ENCODE measurements around the gene YPEL2.

YPEL2 gene

DNA sequence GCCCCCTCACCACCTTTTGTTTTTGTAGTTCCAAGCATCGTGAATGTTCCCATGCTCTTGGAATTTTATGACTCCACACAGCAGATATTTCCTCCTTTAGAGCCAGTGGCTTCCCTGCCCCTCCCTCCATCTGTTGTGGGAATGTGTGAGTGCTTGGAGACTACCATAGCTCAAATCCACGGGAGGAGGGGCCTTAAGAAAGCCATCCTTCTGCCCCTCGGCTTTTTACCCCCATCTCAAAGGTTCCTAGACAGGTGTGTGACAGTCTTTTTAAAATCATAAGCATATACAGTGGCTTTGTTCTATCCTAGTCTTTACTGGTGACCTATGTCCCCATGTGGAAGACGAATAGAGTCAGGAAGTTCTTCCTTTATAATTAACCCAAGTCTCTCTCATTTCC, 47.2 kb downstream of the YPEL2 start:
- Histone ChIP-seq H2AFZ (ENCODE audit: low read depth, low read length) (no peak overlapping the region), H3K27me3 (ENCODE audit: insufficient read depth, low read length, poor library complexity) (no peaks in the 10 kb centered on the region), H3K4me3 (ENCODE audit: low read depth in 1 of 2, low read length in 2 of 2) (no peak overlapping the region), H3K27ac (ENCODE audit: low read length) (no peak overlapping the region), H3K36me3 (ENCODE audit: insufficient read depth, low read length) (no peaks in the 10 kb centered on the region), H3K9ac (ENCODE audit: low read depth, low read length) (no peak overlapping the region), H3K4me2 (ENCODE audit: insufficient read depth, low read length) (no peak overlapping the region), H3K4me1 (ENCODE audit: insufficient read depth, low read length) (no peaks in the 10 kb centered on the region), H4K20me1 (ENCODE audit: insufficient read depth, low read length) (no peaks in the 10 kb centered on the region), H3K79me2 (ENCODE audit: insufficient read depth, low read length) (no peaks in the 10 kb centered on the region), H3K9me3 (ENCODE audit: insufficient read depth, low read length, severe bottlenecking) (no peaks in the 10 kb centered on the region)
- TF ChIP-seq EZH2 (IDR thresholded peaks at IDR 0.05; ENCODE audit: borderline replicate concordance, low read depth, low read length, severe bottlenecking) = no peak
- TF ChIP-seq, protein P1, sequence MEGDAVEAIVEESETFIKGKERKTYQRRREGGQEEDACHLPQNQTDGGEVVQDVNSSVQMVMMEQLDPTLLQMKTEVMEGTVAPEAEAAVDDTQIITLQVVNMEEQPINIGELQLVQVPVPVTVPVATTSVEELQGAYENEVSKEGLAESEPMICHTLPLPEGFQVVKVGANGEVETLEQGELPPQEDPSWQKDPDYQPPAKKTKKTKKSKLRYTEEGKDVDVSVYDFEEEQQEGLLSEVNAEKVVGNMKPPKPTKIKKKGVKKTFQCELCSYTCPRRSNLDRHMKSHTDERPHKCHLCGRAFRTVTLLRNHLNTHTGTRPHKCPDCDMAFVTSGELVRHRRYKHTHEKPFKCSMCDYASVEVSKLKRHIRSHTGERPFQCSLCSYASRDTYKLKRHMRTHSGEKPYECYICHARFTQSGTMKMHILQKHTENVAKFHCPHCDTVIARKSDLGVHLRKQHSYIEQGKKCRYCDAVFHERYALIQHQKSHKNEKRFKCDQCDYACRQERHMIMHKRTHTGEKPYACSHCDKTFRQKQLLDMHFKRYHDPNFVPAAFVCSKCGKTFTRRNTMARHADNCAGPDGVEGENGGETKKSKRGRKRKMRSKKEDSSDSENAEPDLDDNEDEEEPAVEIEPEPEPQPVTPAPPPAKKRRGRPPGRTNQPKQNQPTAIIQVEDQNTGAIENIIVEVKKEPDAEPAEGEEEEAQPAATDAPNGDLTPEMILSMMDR (IDR thresholded peaks at IDR 0.05; ENCODE audit: borderline replicate concordance, extremely low read depth, low read length, poor library complexity, severe bottlenecking) = no peak
- ATAC-seq (ENCODE audit: insufficient read depth, low read depth) (no peak), DNase-seq (no peak)

- no peaks in the 10 kb centered on the region for H4K20me1 ChIP-seq (ENCODE audit: insufficient read depth, low read length)
- H3K27me3 ChIP-seq (ENCODE audit: insufficient read depth, low read length, poor library complexity) = no peaks in the 10 kb centered on the region
- TF ChIP-seq EZH2 (IDR thresholded peaks at IDR 0.05; ENCODE audit: borderline replicate concordance, low read depth, low read length, severe bottlenecking) = no peak
- TF ChIP-seq, protein P1 (IDR thresholded peaks at IDR 0.05; ENCODE audit: borderline replicate concordance, extremely low read depth, low read length, poor library complexity, severe bottlenecking) = no peak
- ATAC-seq (ENCODE audit: insufficient read depth, low read depth) (no peak), DNase-seq (no peak)
- no peak overlapping the region for H3K4me3 ChIP-seq (ENCODE audit: low read depth in 1 of 2, low read length in 2 of 2)
- H2AFZ ChIP-seq (ENCODE audit: low read depth, low read length) = no peak overlapping the region
- no peak overlapping the region for H3K9ac ChIP-seq (ENCODE audit: low read depth, low read length)
- no peaks in the 10 kb centered on the region for H3K36me3 ChIP-seq (ENCODE audit: insufficient read depth, low read length)
- H3K79me2 ChIP-seq (ENCODE audit: insufficient read depth, low read length) = no peaks in the 10 kb centered on the region
- no peaks in the 10 kb centered on the region for H3K4me1 ChIP-seq (ENCODE audit: insufficient read depth, low read length)
- no peak overlapping the region for H3K4me2 ChIP-seq (ENCODE audit: insufficient read depth, low read length)
- no peak overlapping the region for H3K27ac ChIP-seq (ENCODE audit: low read length)
- no peaks in the 10 kb centered on the region for H3K9me3 ChIP-seq (ENCODE audit: insufficient read depth, low read length, severe bottlenecking)
Observed at GRCh38 chr17:59380474-59380873, 49.0 kb downstream of the YPEL2 start.

DNA sequence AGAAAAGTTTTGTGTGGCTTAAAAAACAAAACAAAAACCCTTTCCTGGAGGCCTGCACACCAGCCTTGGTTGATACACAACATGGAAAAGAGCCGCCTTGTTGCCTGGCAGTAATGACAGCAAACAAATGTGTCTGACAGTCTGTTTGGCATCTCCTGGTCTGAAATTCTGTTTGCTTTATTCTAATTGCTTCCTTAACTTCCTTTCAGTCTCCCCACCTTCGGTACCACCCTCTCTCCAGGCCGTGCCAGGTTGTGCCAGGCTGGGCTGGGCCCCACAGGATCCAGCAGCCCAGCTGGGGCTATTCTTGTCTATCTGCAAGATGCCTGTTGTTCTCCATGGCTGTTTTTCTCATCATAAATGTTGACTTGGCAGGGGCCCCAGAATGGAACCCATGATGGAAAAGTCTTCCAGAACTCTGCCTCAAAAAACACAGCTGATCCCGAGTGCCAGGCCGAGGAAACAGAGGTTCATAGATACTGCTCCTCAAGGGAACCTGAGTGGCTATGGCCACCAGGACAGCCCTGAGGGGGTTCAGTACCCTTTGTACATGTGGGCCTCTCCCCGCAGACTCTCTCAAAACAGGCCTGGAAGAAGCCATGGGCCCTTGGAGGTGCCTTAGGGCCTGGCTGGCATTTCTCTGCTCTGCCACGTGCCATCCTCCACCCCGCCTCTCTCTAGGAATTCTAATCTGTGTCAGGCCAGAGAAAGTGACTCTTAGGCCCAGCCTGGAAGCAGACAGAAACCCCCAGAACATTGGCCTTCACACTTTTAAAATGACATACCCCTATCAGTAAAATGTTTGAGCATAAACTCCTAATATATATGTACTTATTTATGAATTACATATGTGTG, 50.5 kb downstream of the YPEL2 start:
- no peak overlapping the region for H3K9ac ChIP-seq (ENCODE audit: low read depth, low read length)
- no peak for DNase-seq
- H2AFZ ChIP-seq (ENCODE audit: low read depth, low read length) = no peak overlapping the region

More for the DNA sequence above, 50.5 kb downstream of the YPEL2 start:
- Histone ChIP-seq H3K79me2 (ENCODE audit: insufficient read depth, low read length) (no peaks in the 10 kb centered on the region), H3K9me3 (ENCODE audit: insufficient read depth, low read length, severe bottlenecking) (no peaks in the 10 kb centered on the region), H3K4me1 (ENCODE audit: insufficient read depth, low read length) (no peaks in the 10 kb centered on the region), H3K4me2 (ENCODE audit: insufficient read depth, low read length) (no peak overlapping the region), H3K4me3 (ENCODE audit: low read depth in 1 of 2, low read length in 2 of 2) (no peak overlapping the region), H3K36me3 (ENCODE audit: insufficient read depth, low read length) (no peaks in the 10 kb centered on the region), H3K27me3 (ENCODE audit: insufficient read depth, low read length, poor library complexity) (no peaks in the 10 kb centered on the region), H3K27ac (ENCODE audit: low read length) (no peak overlapping the region), H4K20me1 (ENCODE audit: insufficient read depth, low read length) (no peaks in the 10 kb centered on the region)
- TF ChIP-seq, protein P1 (IDR thresholded peaks at IDR 0.05; ENCODE audit: borderline replicate concordance, extremely low read depth, low read length, poor library complexity, severe bottlenecking) = no peak
- TF ChIP-seq EZH2 (IDR thresholded peaks at IDR 0.05; ENCODE audit: borderline replicate concordance, low read depth, low read length, severe bottlenecking) = no peak
- no peak for ATAC-seq (ENCODE audit: insufficient read depth, low read depth)

All from DND-41 (cell line).